ENCODE data around the gene SMC3. TPM values are rescaled to one million over a fixed set of nuclear protein-coding genes. Genes with fewer than 3 reads are reported as not detected.
"Not testable (repeated sequence)": the region's sequence is repeated elsewhere in the genome, so short reads cannot be mapped to it uniquely, and the experiment has no call there.

Gene SMC3
- total RNA-seq, 1 experiment from 2014 or later: 18.4 TPM

DNA sequence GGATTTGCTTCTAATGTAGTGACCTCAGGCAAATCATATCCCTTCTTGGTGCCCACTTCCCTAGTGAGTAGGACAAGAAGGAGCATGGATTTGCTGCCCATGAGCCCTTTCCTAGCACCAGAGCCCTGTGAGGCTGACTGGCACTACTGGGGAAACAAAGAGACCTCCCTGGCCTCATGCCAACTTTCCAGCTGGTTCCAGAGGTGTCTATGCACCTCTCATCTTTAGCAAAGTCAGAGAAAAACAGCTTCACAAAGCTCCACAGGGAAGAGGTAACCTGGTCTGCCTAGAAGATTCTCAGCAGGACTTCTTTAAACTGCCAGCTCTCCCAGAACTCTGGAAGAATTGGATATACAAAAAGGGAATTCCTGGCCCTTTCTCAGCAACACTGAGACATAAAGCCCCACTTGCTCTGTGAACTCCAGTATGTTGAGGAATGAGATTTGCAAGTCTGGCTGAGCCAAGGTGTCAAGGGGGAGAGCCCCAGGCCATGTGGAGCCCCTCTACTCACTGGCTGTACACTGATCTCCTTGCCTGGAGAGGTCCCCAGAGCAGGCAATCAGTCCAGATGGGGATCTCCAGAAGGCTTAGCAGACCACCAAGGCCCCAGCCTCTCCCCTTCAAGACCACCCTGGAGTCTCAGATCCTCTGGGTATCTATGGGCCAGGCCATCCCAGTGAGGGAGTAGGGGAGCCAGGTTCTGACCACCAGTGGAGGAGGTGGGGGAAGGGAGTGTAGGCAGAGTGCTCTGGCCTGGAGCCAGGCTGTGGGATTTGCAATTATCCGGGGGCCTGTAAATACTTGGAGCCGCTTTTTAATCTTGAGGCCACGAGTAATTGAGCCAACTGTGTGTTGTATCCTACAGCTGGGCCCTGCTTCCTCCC lies 52.3 kb downstream of the SMC3 start:
- H3K27ac ChIP-seq (ENCODE audit: low read length): no peak overlapping the region
- no peaks in the 10 kb centered on the region for H3K9me2 ChIP-seq (replicated peaks; ENCODE audit: low read length)
- H3K36me3 ChIP-seq (ENCODE audit: low read depth, low read length): no peaks in the 10 kb centered on the region
- POLR2A ChIA-PET (ENCODE audit: unreplicated experiment): no interaction called here
- H4K20me1 ChIP-seq (ENCODE audit: low read length): no peaks in the 10 kb centered on the region
- H3K9me3 ChIP-seq (ENCODE audit: low read length): no peaks in the 10 kb centered on the region
- no peak overlapping the region for H3K4me3 ChIP-seq (ENCODE audit: low read length)
- TF ChIP-seq, protein P1, sequence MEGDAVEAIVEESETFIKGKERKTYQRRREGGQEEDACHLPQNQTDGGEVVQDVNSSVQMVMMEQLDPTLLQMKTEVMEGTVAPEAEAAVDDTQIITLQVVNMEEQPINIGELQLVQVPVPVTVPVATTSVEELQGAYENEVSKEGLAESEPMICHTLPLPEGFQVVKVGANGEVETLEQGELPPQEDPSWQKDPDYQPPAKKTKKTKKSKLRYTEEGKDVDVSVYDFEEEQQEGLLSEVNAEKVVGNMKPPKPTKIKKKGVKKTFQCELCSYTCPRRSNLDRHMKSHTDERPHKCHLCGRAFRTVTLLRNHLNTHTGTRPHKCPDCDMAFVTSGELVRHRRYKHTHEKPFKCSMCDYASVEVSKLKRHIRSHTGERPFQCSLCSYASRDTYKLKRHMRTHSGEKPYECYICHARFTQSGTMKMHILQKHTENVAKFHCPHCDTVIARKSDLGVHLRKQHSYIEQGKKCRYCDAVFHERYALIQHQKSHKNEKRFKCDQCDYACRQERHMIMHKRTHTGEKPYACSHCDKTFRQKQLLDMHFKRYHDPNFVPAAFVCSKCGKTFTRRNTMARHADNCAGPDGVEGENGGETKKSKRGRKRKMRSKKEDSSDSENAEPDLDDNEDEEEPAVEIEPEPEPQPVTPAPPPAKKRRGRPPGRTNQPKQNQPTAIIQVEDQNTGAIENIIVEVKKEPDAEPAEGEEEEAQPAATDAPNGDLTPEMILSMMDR (conservative IDR thresholded peaks at IDR 0.05; ENCODE audit: low read depth, low read length): no peak
- TF ChIP-seq EZH2phosphoT487 (IDR thresholded peaks at IDR 0.05; ENCODE audit: borderline replicate concordance, low read length): no peak
- TF ChIP-seq EZH2 (IDR thresholded peaks at IDR 0.05; ENCODE audit: low read length, unreplicated experiment): no peak
- H3K27me3 ChIP-seq (ENCODE audit: low read length): no peaks in the 10 kb centered on the region
- no peaks in the 10 kb centered on the region for H3F3A ChIP-seq (ENCODE audit: low read length, unreplicated experiment)
- no peak overlapping the region for H2AFZ ChIP-seq (ENCODE audit: low read length)
- H3K9ac ChIP-seq (ENCODE audit: low read length): no peak overlapping the region
- BruUV-seq (replicated peaks): no TSS peak
- DNase-seq: no peak
- ATAC-seq: no peak
- no peaks in the 10 kb centered on the region for H3K4me1 ChIP-seq (ENCODE audit: insufficient read depth, low read length)
- CTCF ChIA-PET: no interaction called here
- no peak overlapping the region for H3K4me2 ChIP-seq (ENCODE audit: low read length)
- no peaks in the 10 kb centered on the region for H3K79me2 ChIP-seq (ENCODE audit: low read length)
- intact Hi-C loops (cut with micrococcal nuclease): no loop called here

GRCh38 chr10:110620398-110620719 lies 52.9 kb downstream of the SMC3 start:
- CTCF ChIA-PET: no interaction called here
- H3K4me3 ChIP-seq (ENCODE audit: low read length): no peak overlapping the region

DNA sequence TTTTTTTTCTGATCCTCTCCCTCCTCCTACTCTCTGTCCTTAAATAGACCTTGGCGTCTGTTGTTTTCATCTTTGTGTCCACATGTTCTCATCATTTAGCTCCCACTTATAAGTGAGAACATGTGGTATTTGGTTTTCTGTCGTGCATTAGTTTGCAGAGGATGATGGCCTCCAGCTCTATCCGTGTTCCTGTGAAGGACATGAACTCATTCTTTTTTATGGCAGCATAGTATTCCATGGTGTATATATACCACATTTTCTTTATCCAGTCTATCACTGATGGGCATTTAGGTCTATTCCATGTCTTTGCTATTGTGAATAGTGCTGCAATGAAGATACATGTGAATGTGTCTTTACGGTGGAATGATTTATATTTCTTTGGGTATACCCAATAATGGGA lies 55.8 kb downstream of the SMC3 start:
- CTCF ChIA-PET; POLR2A ChIA-PET (ENCODE audit: unreplicated experiment): not testable (repeated sequence)

More at GRCh38 chr10:110620398-110620719, 52.9 kb downstream of the SMC3 start:
- Histone ChIP-seq H3K27me3 (ENCODE audit: low read length) (no peaks in the 10 kb centered on the region), H3K9me2 (replicated peaks; ENCODE audit: low read length) (no peaks in the 10 kb centered on the region), H3K36me3 (ENCODE audit: low read depth, low read length) (no peaks in the 10 kb centered on the region), H3K4me1 (ENCODE audit: insufficient read depth, low read length) (no peaks in the 10 kb centered on the region), H3F3A (ENCODE audit: low read length, unreplicated experiment) (no peaks in the 10 kb centered on the region), H4K20me1 (ENCODE audit: low read length) (no peaks in the 10 kb centered on the region), H3K9ac (ENCODE audit: low read length) (no peak overlapping the region), H3K27ac (ENCODE audit: low read length) (no peak overlapping the region), H3K9me3 (ENCODE audit: low read length) (no peaks in the 10 kb centered on the region), H3K4me2 (ENCODE audit: low read length) (no peak overlapping the region), H2AFZ (ENCODE audit: low read length) (no peak overlapping the region), H3K79me2 (ENCODE audit: low read length) (no peaks in the 10 kb centered on the region)
- no TSS peak for BruUV-seq (replicated peaks)
- TF ChIP-seq EZH2phosphoT487 (IDR thresholded peaks at IDR 0.05; ENCODE audit: borderline replicate concordance, low read length) (no peak), EZH2 (IDR thresholded peaks at IDR 0.05; ENCODE audit: low read length, unreplicated experiment) (no peak)
- TF ChIP-seq, protein P1 (conservative IDR thresholded peaks at IDR 0.05; ENCODE audit: low read depth, low read length): no peak
- ATAC-seq: no peak
- POLR2A ChIA-PET (ENCODE audit: unreplicated experiment): no interaction called here
- DNase-seq: no peak
- intact Hi-C loops (cut with micrococcal nuclease): no loop called here

More for the DNA sequence above, 55.8 kb downstream of the SMC3 start:
- H3K27me3 ChIP-seq (ENCODE audit: low read length); H3K9me2 ChIP-seq (replicated peaks; ENCODE audit: low read length); DNase-seq; H3K9me3 ChIP-seq (ENCODE audit: low read length); intact Hi-C loops (cut with micrococcal nuclease); H3K79me2 ChIP-seq (ENCODE audit: low read length); H3K9ac ChIP-seq (ENCODE audit: low read length); H3F3A ChIP-seq (ENCODE audit: low read length, unreplicated experiment); H3K27ac ChIP-seq (ENCODE audit: low read length); BruUV-seq (replicated peaks); ATAC-seq; H3K4me1 ChIP-seq (ENCODE audit: insufficient read depth, low read length); H4K20me1 ChIP-seq (ENCODE audit: low read length); H3K4me3 ChIP-seq (ENCODE audit: low read length); H2AFZ ChIP-seq (ENCODE audit: low read length); H3K4me2 ChIP-seq (ENCODE audit: low read length); H3K36me3 ChIP-seq (ENCODE audit: low read depth, low read length): not testable (repeated sequence)
